ENCODE data around the gene RALGDS.

Gene RALGDS

GRCh38 chr9:133126697-133127339 is 5.8 kb upstream of the RALGDS start:
- Histone ChIP-seq H3K36me3 (ENCODE audit: control insufficient read depth, insufficient read depth, low read length) (peaks cover 5% of the 10 kb centered on the region), H3K4me1 (ENCODE audit: control insufficient read depth, insufficient read depth, low read length) (peaks cover 11% of the 10 kb centered on the region), H3K27ac (ENCODE audit: low read depth, low read length) (peak overlapping the region; percentile 76), H3K9ac (ENCODE audit: low read length) (no peak overlapping the region), H3K4me3 (ENCODE audit: low read length) (peak overlapping the region; percentile 54), H3K27me3 (ENCODE audit: control insufficient read depth, insufficient read depth, low read length) (no peaks in the 10 kb centered on the region)

GRCh38 chr9:133125941-133126696 is 5.1 kb upstream of the RALGDS start:
- Histone ChIP-seq H3K27me3 (ENCODE audit: control insufficient read depth, insufficient read depth, low read length) (no peaks in the 10 kb centered on the region), H3K4me1 (ENCODE audit: control insufficient read depth, insufficient read depth, low read length) (peaks cover 11% of the 10 kb centered on the region), H3K36me3 (ENCODE audit: control insufficient read depth, insufficient read depth, low read length) (peaks cover 4% of the 10 kb centered on the region), H3K9ac (ENCODE audit: low read length) (no peak overlapping the region), H3K27ac (ENCODE audit: low read depth, low read length) (peak overlapping the region; percentile 76), H3K4me3 (ENCODE audit: low read length) (peak overlapping the region; percentile 54)

- H3K27ac ChIP-seq (ENCODE audit: low read depth, low read length), result no peak overlapping the region
- no peak overlapping the region for H3K4me3 ChIP-seq (ENCODE audit: low read length)
- H3K36me3 ChIP-seq (ENCODE audit: control insufficient read depth, insufficient read depth, low read length), result peaks cover 4% of the 10 kb centered on the region
- H3K27me3 ChIP-seq (ENCODE audit: control insufficient read depth, insufficient read depth, low read length), result no peaks in the 10 kb centered on the region
- H3K9ac ChIP-seq (ENCODE audit: low read length), result no peak overlapping the region
- peaks cover 12% of the 10 kb centered on the region for H3K4me1 ChIP-seq (ENCODE audit: control insufficient read depth, insufficient read depth, low read length)
Observed at GRCh38 chr9:133124907-133125275, 3.9 kb upstream of the RALGDS start.

- H3K27ac ChIP-seq (ENCODE audit: low read depth, low read length), result no peak overlapping the region
- no peak overlapping the region for H3K4me3 ChIP-seq (ENCODE audit: low read length)
- no peak overlapping the region for H3K9ac ChIP-seq (ENCODE audit: low read length)
- peaks cover 4% of the 10 kb centered on the region for H3K36me3 ChIP-seq (ENCODE audit: control insufficient read depth, insufficient read depth, low read length)
- peaks cover 18% of the 10 kb centered on the region for H3K4me1 ChIP-seq (ENCODE audit: control insufficient read depth, insufficient read depth, low read length)
- H3K27me3 ChIP-seq (ENCODE audit: control insufficient read depth, insufficient read depth, low read length), result no peaks in the 10 kb centered on the region
Observed at GRCh38 chr9:133124123-133124906, 3.3 kb upstream of the RALGDS start.

- Histone ChIP-seq H3K4me1 (ENCODE audit: control insufficient read depth, insufficient read depth, low read length) (peaks cover 24% of the 10 kb centered on the region), H3K4me3 (ENCODE audit: low read length) (no peak overlapping the region), H3K27me3 (ENCODE audit: control insufficient read depth, insufficient read depth, low read length) (no peaks in the 10 kb centered on the region), H3K27ac (ENCODE audit: low read depth, low read length) (peak overlapping the region; percentile 37), H3K36me3 (ENCODE audit: control insufficient read depth, insufficient read depth, low read length) (peaks cover 2% of the 10 kb centered on the region), H3K9ac (ENCODE audit: low read length) (no peak overlapping the region)
Observed at GRCh38 chr9:133122935-133123611, 2.0 kb upstream of the RALGDS start.

GRCh38 chr9:133122605-133122934 is 1.5 kb upstream of the RALGDS start:
- no peak overlapping the region for H3K9ac ChIP-seq (ENCODE audit: low read length)
- H3K27ac ChIP-seq (ENCODE audit: low read depth, low read length), result peak overlapping the region; percentile 37
- peaks cover 2% of the 10 kb centered on the region for H3K36me3 ChIP-seq (ENCODE audit: control insufficient read depth, insufficient read depth, low read length)

GRCh38 chr9:133121915-133122550 is 993 bp upstream of the RALGDS start:
- peak overlapping the region; percentile 86 for H3K27ac ChIP-seq (ENCODE audit: low read depth, low read length)
- H3K36me3 ChIP-seq (ENCODE audit: control insufficient read depth, insufficient read depth, low read length), result peaks cover 2% of the 10 kb centered on the region
- H3K27me3 ChIP-seq (ENCODE audit: control insufficient read depth, insufficient read depth, low read length), result no peaks in the 10 kb centered on the region
- no peak overlapping the region for H3K4me3 ChIP-seq (ENCODE audit: low read length)
- H3K4me1 ChIP-seq (ENCODE audit: control insufficient read depth, insufficient read depth, low read length), result peaks cover 31% of the 10 kb centered on the region
- H3K9ac ChIP-seq (ENCODE audit: low read length), result no peak overlapping the region

More at GRCh38 chr9:133122605-133122934, 1.5 kb upstream of the RALGDS start:
- no peak overlapping the region for H3K4me3 ChIP-seq (ENCODE audit: low read length)
- peaks cover 29% of the 10 kb centered on the region for H3K4me1 ChIP-seq (ENCODE audit: control insufficient read depth, insufficient read depth, low read length)
- no peaks in the 10 kb centered on the region for H3K27me3 ChIP-seq (ENCODE audit: control insufficient read depth, insufficient read depth, low read length)

GRCh38 chr9:133120501-133121197 is 391 bp downstream of the RALGDS start:
- Histone ChIP-seq H3K9ac (ENCODE audit: low read length) (peak overlapping the region; percentile 61), H3K4me3 (ENCODE audit: low read length) (peak overlapping the region; percentile 80), H3K27me3 (ENCODE audit: control insufficient read depth, insufficient read depth, low read length) (no peaks in the 10 kb centered on the region), H3K4me1 (ENCODE audit: control insufficient read depth, insufficient read depth, low read length) (peaks cover 26% of the 10 kb centered on the region), H3K27ac (ENCODE audit: low read depth, low read length) (peak overlapping the region; percentile 78), H3K36me3 (ENCODE audit: control insufficient read depth, insufficient read depth, low read length) (peaks cover 2% of the 10 kb centered on the region)

GRCh38 chr9:133119846-133120500 is 1.1 kb downstream of the RALGDS start:
- Histone ChIP-seq H3K27me3 (ENCODE audit: control insufficient read depth, insufficient read depth, low read length) (no peaks in the 10 kb centered on the region), H3K36me3 (ENCODE audit: control insufficient read depth, insufficient read depth, low read length) (peaks cover 2% of the 10 kb centered on the region), H3K4me3 (ENCODE audit: low read length) (peak overlapping the region; percentile 80), H3K4me1 (ENCODE audit: control insufficient read depth, insufficient read depth, low read length) (peaks cover 26% of the 10 kb centered on the region), H3K27ac (ENCODE audit: low read depth, low read length) (peak overlapping the region; percentile 57), H3K9ac (ENCODE audit: low read length) (peak overlapping the region; percentile 49)

- peak overlapping the region; percentile 10 for H3K9ac ChIP-seq (ENCODE audit: low read length)
- peak overlapping the region; percentile 56 for H3K4me3 ChIP-seq (ENCODE audit: low read length)
- no peaks in the 10 kb centered on the region for H3K27me3 ChIP-seq (ENCODE audit: control insufficient read depth, insufficient read depth, low read length)
- H3K27ac ChIP-seq (ENCODE audit: low read depth, low read length), result peak overlapping the region; percentile 57
- H3K36me3 ChIP-seq (ENCODE audit: control insufficient read depth, insufficient read depth, low read length), result no peaks in the 10 kb centered on the region
- peaks cover 33% of the 10 kb centered on the region for H3K4me1 ChIP-seq (ENCODE audit: control insufficient read depth, insufficient read depth, low read length)
Observed at GRCh38 chr9:133119103-133119845, 1.8 kb downstream of the RALGDS start.

All from rectal smooth muscle tissue (tissue), 1 donor.